OCI-LY3 (cell line): ENCODE results near the gene SYNPO2.

Experiments
- H2AFZ ChIP-seq: fragments of 200-600, 300-600 bp; shearing (Covaris generic); 2 replicates; pipeline ENCODE4 v1.6.0; 2014; ENCODE audit warnings: antibody characterized with exemption, low read depth, low read length
- H3K27ac ChIP-seq: fragments of 200-600, 300-600 bp; sonication (generic); 2 replicates; pipeline ENCODE4 v1.5.1; 2014; ENCODE audit warnings: mild to moderate bottlenecking, low read length, moderate library complexity, mixed read lengths
- H3K27me3 ChIP-seq: fragments of 200-600, 300-600 bp; sonication (generic); 2 replicates; pipeline ENCODE4 v1.6.1; 2014; ENCODE audit warnings: low read depth, low read length, mixed read lengths
- H3K36me3 ChIP-seq: fragments of 200-600, 300-600 bp; sonication (generic); replicated peaks from 2 replicates; pipeline ENCODE3; 2014; ENCODE audit warnings: low read depth, low read length, mixed read lengths
- H3K4me1 ChIP-seq: fragments of 300-600, 200-600 bp; sonication (generic); 2 replicates; pipeline ENCODE4 v1.6.1; 2014; ENCODE audit warnings: low read length, mixed read lengths
- H3K4me2 ChIP-seq: fragments of 200-600, 300-600 bp; sonication (generic); 2 replicates; pipeline ENCODE4 v1.6.1; 2014; ENCODE audit warnings: low read length, mixed read lengths
- H3K4me3 ChIP-seq: fragments of 300-600, 200-600 bp; sonication (generic); 2 replicates; pipeline ENCODE4 v1.5.1; 2014; ENCODE audit warnings: antibody characterized with exemption, mild to moderate bottlenecking, low read length, moderate library complexity
- H3K79me2 ChIP-seq: fragments of 300-600, 200-600 bp; shearing (Covaris generic); 2 replicates; pipeline ENCODE4 v1.6.1; 2014; ENCODE audit warnings: mild to moderate bottlenecking, low read length, mixed read lengths
- H3K9ac ChIP-seq: fragments of 300-600, 200-600 bp; shearing (Covaris generic); 2 replicates; pipeline ENCODE4 v1.6.0; 2014; ENCODE audit warnings: mild to moderate bottlenecking, low read length, moderate library complexity
- H3K9me3 ChIP-seq: fragments of 200-600, 300-600 bp; shearing (Covaris generic); 2 replicates; pipeline ENCODE4 v1.6.1; 2014; ENCODE audit warnings: low read length, mixed read lengths; ENCODE audit not compliant: insufficient read depth
- H4K20me1 ChIP-seq: fragments of 200-600, 300-600 bp; sonication (generic); 2 replicates; pipeline ENCODE4 v1.6.1; 2016; ENCODE audit warnings: low read length, mixed read lengths; ENCODE audit not compliant: insufficient read depth
- EZH2phosphoT487 ChIP-seq: fragments of 200-600 bp; shearing (Covaris generic); IDR thresholded peaks from 2 replicates; pipeline ENCODE4 v1.6.1; 2018; ENCODE audit warnings: antibody characterized with exemption, mixed run types, low read depth
- TF ChIP-seq, protein P1 (sequence below): fragments of 200-600, 300-600 bp; sonication (generic); IDR thresholded peaks from 2 replicates; pipeline ENCODE4 v1.5.1; 2014; ENCODE audit warnings: antibody characterized with exemption, low read length, low read depth

The SYNPO2 gene

DNA sequence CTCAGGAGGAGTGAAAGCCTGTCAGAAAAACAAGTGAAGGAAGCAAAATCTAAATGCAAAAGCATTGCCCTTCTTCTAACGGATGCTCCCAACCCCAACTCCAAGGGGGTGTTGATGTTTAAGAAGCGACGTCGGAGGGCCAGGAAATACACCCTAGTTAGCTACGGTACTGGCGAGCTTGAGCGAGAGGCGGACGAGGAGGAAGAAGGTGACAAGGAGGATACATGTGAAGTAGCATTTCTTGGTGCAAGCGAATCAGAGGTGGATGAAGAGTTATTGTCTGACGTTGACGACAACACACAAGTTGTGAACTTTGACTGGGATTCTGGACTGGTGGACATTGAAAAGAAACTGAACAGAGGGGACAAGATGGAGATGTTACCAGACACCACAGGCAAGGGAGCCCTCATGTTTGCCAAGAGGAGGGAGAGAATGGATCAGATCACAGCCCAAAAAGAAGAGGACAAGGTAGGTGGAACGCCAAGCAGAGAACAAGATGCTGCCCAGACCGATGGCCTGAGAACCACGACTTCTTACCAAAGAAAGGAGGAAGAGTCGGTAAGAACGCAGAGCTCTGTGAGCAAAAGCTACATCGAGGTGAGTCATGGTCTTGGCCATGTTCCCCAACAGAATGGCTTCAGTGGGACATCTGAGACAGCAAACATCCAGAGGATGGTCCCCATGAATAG, 141.3 kb downstream of the SYNPO2 start:
- no peaks in the 10 kb centered on the region for H4K20me1 ChIP-seq
- no peaks in the 10 kb centered on the region for H3K79me2 ChIP-seq
- no peaks in the 10 kb centered on the region for H3K27me3 ChIP-seq
- TF ChIP-seq EZH2phosphoT487 = no peak
- TF ChIP-seq, protein P1, sequence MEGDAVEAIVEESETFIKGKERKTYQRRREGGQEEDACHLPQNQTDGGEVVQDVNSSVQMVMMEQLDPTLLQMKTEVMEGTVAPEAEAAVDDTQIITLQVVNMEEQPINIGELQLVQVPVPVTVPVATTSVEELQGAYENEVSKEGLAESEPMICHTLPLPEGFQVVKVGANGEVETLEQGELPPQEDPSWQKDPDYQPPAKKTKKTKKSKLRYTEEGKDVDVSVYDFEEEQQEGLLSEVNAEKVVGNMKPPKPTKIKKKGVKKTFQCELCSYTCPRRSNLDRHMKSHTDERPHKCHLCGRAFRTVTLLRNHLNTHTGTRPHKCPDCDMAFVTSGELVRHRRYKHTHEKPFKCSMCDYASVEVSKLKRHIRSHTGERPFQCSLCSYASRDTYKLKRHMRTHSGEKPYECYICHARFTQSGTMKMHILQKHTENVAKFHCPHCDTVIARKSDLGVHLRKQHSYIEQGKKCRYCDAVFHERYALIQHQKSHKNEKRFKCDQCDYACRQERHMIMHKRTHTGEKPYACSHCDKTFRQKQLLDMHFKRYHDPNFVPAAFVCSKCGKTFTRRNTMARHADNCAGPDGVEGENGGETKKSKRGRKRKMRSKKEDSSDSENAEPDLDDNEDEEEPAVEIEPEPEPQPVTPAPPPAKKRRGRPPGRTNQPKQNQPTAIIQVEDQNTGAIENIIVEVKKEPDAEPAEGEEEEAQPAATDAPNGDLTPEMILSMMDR = no peak
- no peaks in the 10 kb centered on the region for H3K9me3 ChIP-seq
- no peaks in the 10 kb centered on the region for H3K36me3 ChIP-seq
- no peak overlapping the region for H3K27ac ChIP-seq
- H3K9ac ChIP-seq = no peak overlapping the region
- no peak overlapping the region for H3K4me2 ChIP-seq
- no peak overlapping the region for H2AFZ ChIP-seq
- H3K4me1 ChIP-seq = peaks cover 25% of the 10 kb centered on the region
- H3K4me3 ChIP-seq = no peak overlapping the region

DNA sequence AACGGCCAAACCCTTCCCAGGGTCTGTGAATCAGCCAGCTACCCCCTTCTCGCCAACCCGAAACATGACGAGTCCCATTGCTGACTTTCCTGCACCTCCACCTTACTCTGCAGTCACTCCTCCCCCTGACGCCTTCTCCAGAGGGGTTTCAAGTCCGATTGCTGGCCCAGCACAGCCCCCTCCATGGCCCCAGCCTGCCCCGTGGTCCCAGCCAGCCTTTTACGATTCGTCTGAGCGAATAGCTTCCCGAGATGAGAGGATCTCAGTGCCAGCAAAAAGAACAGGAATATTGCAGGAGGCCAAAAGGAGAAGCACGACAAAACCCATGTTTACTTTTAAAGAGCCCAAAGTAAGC, 141.9 kb downstream of the SYNPO2 start:
- no peak overlapping the region for H3K4me3 ChIP-seq
- H3K9ac ChIP-seq = no peak overlapping the region
- TF ChIP-seq EZH2phosphoT487 = no peak
- TF ChIP-seq, protein P1 = no peak
- H3K36me3 ChIP-seq = no peaks in the 10 kb centered on the region
- H3K4me2 ChIP-seq = no peak overlapping the region
- no peaks in the 10 kb centered on the region for H3K79me2 ChIP-seq
- peaks cover 22% of the 10 kb centered on the region for H3K4me1 ChIP-seq
- H3K9me3 ChIP-seq = no peaks in the 10 kb centered on the region
- H4K20me1 ChIP-seq = no peaks in the 10 kb centered on the region
- H3K27me3 ChIP-seq = no peaks in the 10 kb centered on the region
- no peak overlapping the region for H2AFZ ChIP-seq
- no peak overlapping the region for H3K27ac ChIP-seq

DNA sequence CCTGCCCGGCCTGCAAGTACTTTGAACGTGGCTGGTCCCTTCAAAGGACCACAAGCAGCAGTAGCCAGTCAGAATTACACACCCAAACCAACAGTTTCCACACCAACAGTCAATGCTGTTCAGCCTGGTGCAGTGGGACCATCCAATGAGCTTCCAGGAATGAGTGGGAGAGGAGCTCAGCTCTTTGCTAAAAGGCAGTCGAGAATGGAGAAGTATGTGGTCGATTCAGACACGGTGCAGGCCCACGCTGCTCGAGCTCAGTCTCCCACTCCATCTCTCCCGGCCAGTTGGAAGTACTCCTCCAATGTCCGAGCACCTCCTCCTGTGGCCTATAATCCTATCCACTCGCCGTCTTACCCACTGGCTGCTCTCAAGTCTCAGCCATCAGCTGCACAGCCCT, 142.6 kb downstream of the SYNPO2 start:
- no peaks in the 10 kb centered on the region for H4K20me1 ChIP-seq
- no peaks in the 10 kb centered on the region for H3K36me3 ChIP-seq
- TF ChIP-seq, protein P1 = no peak
- TF ChIP-seq EZH2phosphoT487 = no peak
- H3K4me1 ChIP-seq = peaks cover 16% of the 10 kb centered on the region
- no peaks in the 10 kb centered on the region for H3K79me2 ChIP-seq
- no peak overlapping the region for H3K4me3 ChIP-seq
- H3K27me3 ChIP-seq = no peaks in the 10 kb centered on the region
- no peak overlapping the region for H3K9ac ChIP-seq
- H3K4me2 ChIP-seq = no peak overlapping the region
- no peak overlapping the region for H3K27ac ChIP-seq
- H3K9me3 ChIP-seq = no peaks in the 10 kb centered on the region
- H2AFZ ChIP-seq = no peak overlapping the region

DNA sequence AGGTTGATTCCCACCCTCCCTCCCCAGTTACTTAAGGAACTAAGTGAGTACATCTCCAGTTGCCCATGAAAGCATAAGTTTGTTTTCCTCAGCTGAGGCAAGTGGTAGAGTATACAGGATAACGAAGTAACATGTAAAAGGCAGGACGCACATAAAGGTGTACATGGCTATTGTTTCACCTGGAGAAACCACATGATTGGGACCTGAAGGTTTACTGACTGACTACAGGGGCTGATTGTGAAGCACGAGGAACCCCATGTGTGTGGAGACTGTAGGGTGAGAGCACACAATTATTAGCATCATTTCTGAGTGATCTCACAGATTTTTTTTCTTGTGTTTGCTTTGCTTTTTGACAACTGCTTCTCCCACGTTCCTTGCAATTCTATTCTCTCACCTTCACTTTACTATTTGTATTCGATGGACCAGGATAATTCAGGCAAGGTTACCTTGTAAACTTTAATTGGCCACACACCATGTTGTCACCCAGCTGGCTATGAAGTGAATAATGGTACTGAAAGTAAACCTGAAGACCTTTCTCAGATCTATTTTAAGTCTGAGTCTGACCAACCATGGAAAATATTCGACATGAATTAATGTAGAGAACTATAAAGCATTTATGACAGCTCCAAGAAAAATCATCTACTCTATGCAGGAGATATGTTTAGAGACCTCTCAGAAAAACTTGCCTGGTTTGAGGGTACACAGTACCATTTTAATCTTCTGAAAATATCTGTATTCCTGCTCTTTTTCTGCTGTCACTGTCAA, 144.4 kb downstream of the SYNPO2 start:
- no peak overlapping the region for H3K4me3 ChIP-seq
- H3K79me2 ChIP-seq = no peaks in the 10 kb centered on the region
- H3K36me3 ChIP-seq = no peaks in the 10 kb centered on the region
- no peaks in the 10 kb centered on the region for H4K20me1 ChIP-seq
- no peak for TF ChIP-seq EZH2phosphoT487
- TF ChIP-seq, protein P1 = no peak
- H3K9me3 ChIP-seq = no peaks in the 10 kb centered on the region
- no peak overlapping the region for H2AFZ ChIP-seq
- H3K4me1 ChIP-seq = peaks cover 27% of the 10 kb centered on the region
- H3K27ac ChIP-seq = no peak overlapping the region
- H3K9ac ChIP-seq = no peak overlapping the region
- H3K4me2 ChIP-seq = no peak overlapping the region
- no peaks in the 10 kb centered on the region for H3K27me3 ChIP-seq
